HCT116 (cell line): ENCODE measurements around the gene PHACTR1. TPM values are rescaled to one million over a fixed set of nuclear protein-coding genes. Genes with fewer than 3 reads are reported as not detected.

Experiments
- ATAC-seq: fragments of 200-7000 bp; cut with Tn5 transposase; 2 replicates; pipeline ENCODE4 v1.9.1; 2020; ENCODE audit warnings: mild to moderate bottlenecking, moderate library complexity
- BruUV-seq: library from RNA; stranded (reverse); fragments of 400-500 nt; replicated peaks from 2 replicates; lab custom pipeline; 2021; lab: Mats Ljungman, UMichigan
- CTCF ChIA-PET: fragments of 300-600 bp; sonication (Branson Sonifier 250); formaldehyde crosslinking; loops from one replicate; lab custom pipeline; 2021; ENCODE audit warnings: antibody characterized with exemption; lab: Charles Lee
- POLR2A ChIA-PET: fragments of 300-600, 350-600 bp; sonication (Branson Sonifier 250); formaldehyde crosslinking; loops from one replicate; lab custom pipeline; 2021; ENCODE audit warnings: antibody characterized with exemption; lab: Charles Lee
- RAD21 ChIA-PET, 2 experiments: fragments of 300-600 bp; sonication (Branson Sonifier 250); formaldehyde crosslinking; loops; one replicate each; lab custom pipeline; 2023; ENCODE audit warnings: low total read pairs in 2 of 2; ENCODE audit not compliant: uncharacterized antibody in 2 of 2, unreplicated experiment in 2 of 2, low non-redundant PET in 1 of 2; lab: Charles Lee
- DNase-seq: peaks from one replicate; pipeline ENCODE4 v3.0.0-alpha.2; 2010; ENCODE audit warnings: low read depth, low spot score
- H2AFZ ChIP-seq: fragments of 200-600 bp; shearing (Covaris generic), sonication (generic); 2 replicates; pipeline ENCODE4 v1.6.1; 2017; ENCODE audit warnings: low read depth, mixed run types, mixed read lengths, antibody characterized with exemption, low read length; ENCODE audit not compliant: poor library complexity, severe bottlenecking
- H3K27ac ChIP-seq: 2 replicates; pipeline ENCODE4 v1.5.1; 2012; ENCODE audit warnings: low read depth, low read length
- H3K27me3 ChIP-seq: fragments of 200-600 bp; sonication (generic); 2 replicates; pipeline ENCODE4 v1.6.1; 2016; ENCODE audit warnings: mixed run types, low read length, mixed read lengths; ENCODE audit not compliant: insufficient read depth
- H3K36me3 ChIP-seq, 2 experiments: fragments of 200-500 bp in 1 of 2; fragments of 200-600 bp in 1 of 2; sonication (Bioruptor generic) in 1 of 2; sonication (generic) in 1 of 2; 2 replicates each; pipeline versions ENCODE4 v1.5.1 to v1.6.1; 2014 to 2016; ENCODE audit warnings: low read length in 2 of 2, inconsistent platforms in 1 of 2, mixed read lengths in 1 of 2, mixed run types in 1 of 2; ENCODE audit not compliant: insufficient read depth in 2 of 2, control insufficient read depth in 1 of 2
- H3K4me1 ChIP-seq, 2 experiments: fragments of 200-600 bp in 1 of 2; sonication (generic) in 1 of 2; 2 replicates each; pipeline versions ENCODE4 v1.5.1 to v1.6.1; 2012 to 2017; ENCODE audit warnings: low read length in 2 of 2, inconsistent platforms in 1 of 2, mild to moderate bottlenecking in 1 of 2, mixed read lengths in 1 of 2, mixed run types in 1 of 2, moderate library complexity in 1 of 2; ENCODE audit not compliant: insufficient read depth in 2 of 2, control insufficient read depth in 1 of 2
- H3K4me2 ChIP-seq: fragments of 200-600 bp; sonication (generic); 2 replicates; pipeline ENCODE4 v1.6.1; 2017; ENCODE audit warnings: mixed run types, low read length, mixed read lengths
- H3K4me3 ChIP-seq, 2 experiments: fragments of 200-600 bp in 1 of 2; sonication (generic) in 1 of 2; replicated peaks in 1 of 2; 2 replicates each; pipeline ENCODE4 v1.5.1; 2011 to 2016; ENCODE audit warnings: low read length in 2 of 2, control low read depth in 1 of 2, low read depth in 1 of 2, mild to moderate bottlenecking in 1 of 2, mixed read lengths in 1 of 2, mixed run types in 1 of 2
- H3K79me2 ChIP-seq: fragments of 200-600 bp; sonication (generic); 2 replicates; pipeline ENCODE4 v1.6.1; 2017; ENCODE audit warnings: mild to moderate bottlenecking, mixed run types, low read length, moderate library complexity, mixed read lengths; ENCODE audit not compliant: insufficient read depth
- H3K9ac ChIP-seq: fragments of 200-600 bp; sonication (generic); 2 replicates; pipeline ENCODE4 v1.6.1; 2016; ENCODE audit warnings: low read length, mixed read lengths
- H3K9me2 ChIP-seq: fragments of 200-600 bp; sonication (generic), shearing (Covaris generic); 2 replicates; pipeline ENCODE4 v1.6.1; 2017; ENCODE audit warnings: mixed run types, mild to moderate bottlenecking, moderate library complexity; ENCODE audit not compliant: insufficient read depth
- H3K9me3 ChIP-seq, 2 experiments: fragments of 200-500 bp in 1 of 2; fragments of 200-600 bp in 1 of 2; sonication (Bioruptor generic) in 1 of 2; sonication (generic) in 1 of 2; 2 replicates each; pipeline ENCODE4 v1.6.1; 2014 to 2017; ENCODE audit warnings: low read length in 2 of 2, mixed read lengths in 2 of 2, inconsistent platforms in 1 of 2, low read depth in 1 of 2, mild to moderate bottlenecking in 1 of 2, mixed run types in 1 of 2, moderate library complexity in 1 of 2; ENCODE audit not compliant: control insufficient read depth in 1 of 2, insufficient read depth in 1 of 2
- H4K20me1 ChIP-seq: fragments of 200-600 bp; sonication (generic), shearing (Covaris generic); 2 replicates; pipeline ENCODE4 v1.6.1; 2017; ENCODE audit warnings: mixed run types, mild to moderate bottlenecking, moderate library complexity; ENCODE audit not compliant: insufficient read depth
- CBX3 ChIP-seq: IDR thresholded peaks from 2 replicates; pipeline ENCODE4 v1.6.1; 2012; ENCODE audit warnings: low read depth
- EGR1 ChIP-seq: IDR thresholded peaks from 2 replicates; pipeline ENCODE4 v1.6.1; 2012; ENCODE audit warnings: low read depth
- EZH2phosphoT487 ChIP-seq: fragments of 200-600 bp; IDR thresholded peaks from 2 replicates; pipeline ENCODE4 v1.6.1; 2018; ENCODE audit warnings: antibody characterized with exemption, borderline replicate concordance
- FOSL1 ChIP-seq: IDR thresholded peaks from 2 replicates; pipeline ENCODE4 v1.6.1; 2012; ENCODE audit warnings: low read depth
- JUND ChIP-seq: IDR thresholded peaks from 2 replicates; pipeline ENCODE4 v1.6.1; 2012
- POLR2A ChIP-seq: IDR thresholded peaks from 2 replicates; pipeline ENCODE4 v1.7.0; 2011; ENCODE audit warnings: borderline replicate concordance; ENCODE audit not compliant: insufficient read depth, insufficient read length; ENCODE audit errors: extremely low read depth
- POLR2AphosphoS5 ChIP-seq: IDR thresholded peaks from 2 replicates; pipeline ENCODE4 v1.6.1; 2011; ENCODE audit warnings: mild to moderate bottlenecking, low read depth, low read length, moderate library complexity
- RAD21 ChIP-seq: IDR thresholded peaks from 2 replicates; pipeline ENCODE4 v1.6.1; 2012; ENCODE audit warnings: low read depth, mild to moderate bottlenecking
- SIN3A ChIP-seq: IDR thresholded peaks from 2 replicates; pipeline ENCODE4 v1.6.1; 2012; ENCODE audit warnings: low read depth
- SP1 ChIP-seq: IDR thresholded peaks from 2 replicates; pipeline ENCODE4 v1.6.1; 2012; ENCODE audit warnings: low read depth
- SRF ChIP-seq: IDR thresholded peaks from 2 replicates; pipeline ENCODE4 v1.6.1; 2012; ENCODE audit warnings: low read depth
- TCF7L2 ChIP-seq: IDR thresholded peaks from 2 replicates; pipeline ENCODE4 v1.7.0; 2011; ENCODE audit warnings: borderline replicate concordance, inconsistent platforms; ENCODE audit not compliant: insufficient read depth, insufficient read length; ENCODE audit errors: extremely low read depth
- YY1 ChIP-seq: IDR thresholded peaks from 2 replicates; pipeline ENCODE4 v1.6.1; 2011; ENCODE audit warnings: low read length, low read depth, moderate library complexity, mild to moderate bottlenecking; ENCODE audit not compliant: insufficient replicate concordance; ENCODE audit errors: extremely low read depth
- intact Hi-C: fragments of 100-400 bp; cut with micrococcal nuclease; formaldehyde crosslinking; loops from 2 replicates; pipeline ENCODE4 v1.10.0; 2022
- total RNA-seq: library from RNA; stranded (reverse); gene quantifications from one replicate; pipeline ENCODE4 v1.2.1, GENCODE V29; 2021; ENCODE audit not compliant: unreplicated experiment
- TF ChIP-seq, protein P1 (sequence below): IDR thresholded peaks from 2 replicates; pipeline ENCODE4 v1.6.1; 2012
- TF ChIP-seq, protein P2 (sequence below): IDR thresholded peaks from 2 replicates; pipeline ENCODE4 v1.6.1; 2012
- TF ChIP-seq, protein P3 (sequence below): IDR thresholded peaks from 2 replicates; pipeline ENCODE4 v1.6.1; 2012; ENCODE audit warnings: low read depth
- TF ChIP-seq, protein P4 (sequence below): IDR thresholded peaks from 2 replicates; pipeline ENCODE4 v1.6.1; 2011; ENCODE audit warnings: mild to moderate bottlenecking, low read length, moderate library complexity; ENCODE audit not compliant: insufficient replicate concordance; ENCODE audit errors: extremely low read depth

The PHACTR1 gene
- total RNA-seq, 1 experiment from 2014 or later, result 0.17 TPM

DNA sequence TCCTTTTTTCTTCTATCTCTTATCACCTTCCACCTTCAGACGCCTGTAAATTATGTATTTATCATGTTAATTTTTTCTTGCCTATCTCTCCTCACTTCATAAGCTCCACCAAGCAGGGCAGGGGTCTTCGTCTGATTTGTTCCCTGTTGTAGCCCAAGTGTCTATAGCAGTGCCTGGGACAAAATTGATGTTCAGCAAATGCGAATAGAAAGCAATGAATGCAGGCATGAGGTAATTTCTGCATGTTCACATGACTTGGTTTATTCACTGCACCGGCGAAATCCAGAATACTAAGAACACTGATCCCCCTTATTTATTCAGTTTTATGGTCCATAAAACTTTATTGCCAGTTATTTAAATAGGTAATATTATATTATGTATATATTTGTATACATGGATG is 449.7 kb downstream of the PHACTR1 start (continued):
- TF ChIP-seq JUND, result no peak
- TF ChIP-seq SP1, result no peak

DNA sequence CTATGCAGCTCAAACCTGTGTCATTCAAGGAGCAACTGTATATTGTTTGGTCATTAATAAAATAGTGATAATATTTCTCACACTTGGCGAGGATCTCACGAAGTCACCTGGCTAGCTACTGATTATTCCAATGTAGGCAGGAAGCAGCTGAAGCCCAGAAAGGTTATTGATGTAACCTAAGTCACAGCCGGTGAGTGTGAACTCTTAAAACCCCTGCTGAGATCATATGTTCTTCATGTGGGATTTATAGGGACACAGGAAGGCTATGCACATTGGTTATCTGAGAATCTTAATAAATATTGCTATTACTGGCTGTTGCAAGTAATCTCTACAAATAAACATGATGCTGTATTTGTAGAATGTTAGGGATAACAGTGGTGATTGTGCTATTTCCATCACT is 450.3 kb downstream of the PHACTR1 start:
- no peaks in the 10 kb centered on the region for H3K79me2 ChIP-seq
- H4K20me1 ChIP-seq, result no peaks in the 10 kb centered on the region
- no peak overlapping the region for H3K27ac ChIP-seq
- no TSS peak for BruUV-seq
- H2AFZ ChIP-seq, result no peak overlapping the region
- ATAC-seq (no peak), DNase-seq (no peak)
- H3K36me3 ChIP-seq, result no peaks in the 10 kb centered on the region
- no peak overlapping the region for H3K4me2 ChIP-seq
- H3K4me1 ChIP-seq, result no peaks in the 10 kb centered on the region
- CTCF ChIA-PET, result no interaction called here
- no peaks in the 10 kb centered on the region for H3K9me2 ChIP-seq
- no peak overlapping the region for H3K4me3 ChIP-seq
- no peak overlapping the region for H3K9ac ChIP-seq
- POLR2A ChIA-PET, result no interaction called here
- H3K9me3 ChIP-seq, result no peaks in the 10 kb centered on the region
- H3K27me3 ChIP-seq, result peaks cover 60% of the 10 kb centered on the region
- no peak for TF ChIP-seq JUND
- TF ChIP-seq, protein P1, sequence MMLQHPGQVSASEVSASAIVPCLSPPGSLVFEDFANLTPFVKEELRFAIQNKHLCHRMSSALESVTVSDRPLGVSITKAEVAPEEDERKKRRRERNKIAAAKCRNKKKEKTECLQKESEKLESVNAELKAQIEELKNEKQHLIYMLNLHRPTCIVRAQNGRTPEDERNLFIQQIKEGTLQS, result no peak
- TF ChIP-seq POLR2A, result no peak
- TF ChIP-seq EGR1, result no peak
- TF ChIP-seq RAD21, result no peak
- TF ChIP-seq CBX3, result no peak
- no peak for TF ChIP-seq YY1
- no peak for TF ChIP-seq TCF7L2
- TF ChIP-seq, protein P2, sequence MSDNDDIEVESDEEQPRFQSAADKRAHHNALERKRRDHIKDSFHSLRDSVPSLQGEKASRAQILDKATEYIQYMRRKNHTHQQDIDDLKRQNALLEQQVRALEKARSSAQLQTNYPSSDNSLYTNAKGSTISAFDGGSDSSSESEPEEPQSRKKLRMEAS, result no peak
- TF ChIP-seq SIN3A, result no peak
- TF ChIP-seq, protein P3, sequence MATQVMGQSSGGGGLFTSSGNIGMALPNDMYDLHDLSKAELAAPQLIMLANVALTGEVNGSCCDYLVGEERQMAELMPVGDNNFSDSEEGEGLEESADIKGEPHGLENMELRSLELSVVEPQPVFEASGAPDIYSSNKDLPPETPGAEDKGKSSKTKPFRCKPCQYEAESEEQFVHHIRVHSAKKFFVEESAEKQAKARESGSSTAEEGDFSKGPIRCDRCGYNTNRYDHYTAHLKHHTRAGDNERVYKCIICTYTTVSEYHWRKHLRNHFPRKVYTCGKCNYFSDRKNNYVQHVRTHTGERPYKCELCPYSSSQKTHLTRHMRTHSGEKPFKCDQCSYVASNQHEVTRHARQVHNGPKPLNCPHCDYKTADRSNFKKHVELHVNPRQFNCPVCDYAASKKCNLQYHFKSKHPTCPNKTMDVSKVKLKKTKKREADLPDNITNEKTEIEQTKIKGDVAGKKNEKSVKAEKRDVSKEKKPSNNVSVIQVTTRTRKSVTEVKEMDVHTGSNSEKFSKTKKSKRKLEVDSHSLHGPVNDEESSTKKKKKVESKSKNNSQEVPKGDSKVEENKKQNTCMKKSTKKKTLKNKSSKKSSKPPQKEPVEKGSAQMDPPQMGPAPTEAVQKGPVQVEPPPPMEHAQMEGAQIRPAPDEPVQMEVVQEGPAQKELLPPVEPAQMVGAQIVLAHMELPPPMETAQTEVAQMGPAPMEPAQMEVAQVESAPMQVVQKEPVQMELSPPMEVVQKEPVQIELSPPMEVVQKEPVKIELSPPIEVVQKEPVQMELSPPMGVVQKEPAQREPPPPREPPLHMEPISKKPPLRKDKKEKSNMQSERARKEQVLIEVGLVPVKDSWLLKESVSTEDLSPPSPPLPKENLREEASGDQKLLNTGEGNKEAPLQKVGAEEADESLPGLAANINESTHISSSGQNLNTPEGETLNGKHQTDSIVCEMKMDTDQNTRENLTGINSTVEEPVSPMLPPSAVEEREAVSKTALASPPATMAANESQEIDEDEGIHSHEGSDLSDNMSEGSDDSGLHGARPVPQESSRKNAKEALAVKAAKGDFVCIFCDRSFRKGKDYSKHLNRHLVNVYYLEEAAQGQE, result no peak
- no peak for TF ChIP-seq SRF
- no peak for TF ChIP-seq SP1
- no peak for TF ChIP-seq FOSL1
- TF ChIP-seq POLR2AphosphoS5, result no peak
- TF ChIP-seq EZH2phosphoT487, result no peak
- TF ChIP-seq, protein P4, sequence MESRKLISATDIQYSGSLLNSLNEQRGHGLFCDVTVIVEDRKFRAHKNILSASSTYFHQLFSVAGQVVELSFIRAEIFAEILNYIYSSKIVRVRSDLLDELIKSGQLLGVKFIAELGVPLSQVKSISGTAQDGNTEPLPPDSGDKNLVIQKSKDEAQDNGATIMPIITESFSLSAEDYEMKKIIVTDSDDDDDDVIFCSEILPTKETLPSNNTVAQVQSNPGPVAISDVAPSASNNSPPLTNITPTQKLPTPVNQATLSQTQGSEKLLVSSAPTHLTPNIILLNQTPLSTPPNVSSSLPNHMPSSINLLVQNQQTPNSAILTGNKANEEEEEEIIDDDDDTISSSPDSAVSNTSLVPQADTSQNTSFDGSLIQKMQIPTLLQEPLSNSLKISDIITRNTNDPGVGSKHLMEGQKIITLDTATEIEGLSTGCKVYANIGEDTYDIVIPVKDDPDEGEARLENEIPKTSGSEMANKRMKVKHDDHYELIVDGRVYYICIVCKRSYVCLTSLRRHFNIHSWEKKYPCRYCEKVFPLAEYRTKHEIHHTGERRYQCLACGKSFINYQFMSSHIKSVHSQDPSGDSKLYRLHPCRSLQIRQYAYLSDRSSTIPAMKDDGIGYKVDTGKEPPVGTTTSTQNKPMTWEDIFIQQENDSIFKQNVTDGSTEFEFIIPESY, result no peak
- RAD21 ChIA-PET, result no interaction called here
- intact Hi-C loops, result no loop called here
